Astrocyte (in vitro differentiated cells and primary cell): Measurements from ENCODE around the gene DDN. TPM values are rescaled to one million over a fixed set of nuclear protein-coding genes. Genes with fewer than 3 reads are reported as not detected.

Experiments used
- DNase-seq: peaks from one replicate; pipeline ENCODE4 v3.0.0-alpha.2; 2010; ENCODE audit warnings: low read depth
- FAIRE-seq: peaks from 2 replicates; lab custom pipeline; 2011; peaks lifted over from hg19 to GRCh38; lab: Jason Lieb, UNC
- H2AFZ ChIP-seq: 2 replicates; pipeline ENCODE4 v1.6.0; 2012; ENCODE audit warnings: low read depth, low read length, inconsistent platforms
- H3K27ac ChIP-seq: 2 replicates; pipeline ENCODE4 v1.5.1; 2011; ENCODE audit warnings: low read depth, low read length, inconsistent platforms
- H3K27me3 ChIP-seq: 2 replicates; pipeline ENCODE4 v1.6.0; 2011; ENCODE audit warnings: low read length, inconsistent platforms; ENCODE audit not compliant: insufficient read depth
- H3K36me3 ChIP-seq: 2 replicates; pipeline ENCODE4 v1.5.1; 2011; ENCODE audit warnings: low read length, inconsistent platforms; ENCODE audit not compliant: insufficient read depth
- H3K4me1 ChIP-seq: 2 replicates; pipeline ENCODE4 v1.5.1; 2011; ENCODE audit warnings: low read length, inconsistent platforms; ENCODE audit not compliant: insufficient read depth
- H3K4me2 ChIP-seq: 2 replicates; pipeline ENCODE4 v1.6.0; 2012; ENCODE audit warnings: low read length, inconsistent platforms
- H3K4me3 ChIP-seq: 2 replicates; pipeline ENCODE4 v1.5.1; 2011; ENCODE audit warnings: low read depth, mild to moderate bottlenecking, low read length, inconsistent platforms; ENCODE audit not compliant: insufficient read depth
- H3K79me2 ChIP-seq: 2 replicates; pipeline ENCODE4 v1.6.0; 2012; ENCODE audit warnings: mild to moderate bottlenecking, low read length, inconsistent platforms; ENCODE audit not compliant: insufficient read depth
- H3K9ac ChIP-seq: 2 replicates; pipeline ENCODE4 v1.6.0; 2012; ENCODE audit warnings: mild to moderate bottlenecking, low read length, inconsistent platforms
- H3K9me3 ChIP-seq: 2 replicates; pipeline ENCODE4 v1.5.1; 2012; ENCODE audit warnings: low read depth, mild to moderate bottlenecking, low read length, inconsistent platforms; ENCODE audit not compliant: insufficient read depth
- H4K20me1 ChIP-seq: 2 replicates; pipeline ENCODE4 v1.6.0; 2012; ENCODE audit warnings: low read length, inconsistent platforms; ENCODE audit not compliant: insufficient read depth
- H3K27ac Mint-ChIP-seq: one replicate; pipeline ENCODE4 v1.8.0; 2021; ENCODE audit warnings: mild to moderate bottlenecking, mixed read lengths; ENCODE audit not compliant: unreplicated experiment
- H3K27me3 Mint-ChIP-seq: one replicate; pipeline ENCODE4 v1.8.0; 2021; ENCODE audit warnings: low read depth, mixed read lengths; ENCODE audit not compliant: unreplicated experiment
- H3K36me3 Mint-ChIP-seq: one replicate; pipeline ENCODE4 v1.8.0; 2021; ENCODE audit warnings: low read depth, mixed read lengths; ENCODE audit not compliant: unreplicated experiment
- H3K4me1 Mint-ChIP-seq: one replicate; pipeline ENCODE4 v1.8.0; 2021; ENCODE audit warnings: low read depth, mixed read lengths; ENCODE audit not compliant: unreplicated experiment
- H3K4me3 Mint-ChIP-seq: one replicate; pipeline ENCODE4 v1.8.0; 2021; ENCODE audit warnings: mild to moderate bottlenecking, moderate library complexity, mixed read lengths; ENCODE audit not compliant: unreplicated experiment
- H3K9me3 Mint-ChIP-seq: one replicate; pipeline ENCODE4 v1.8.0; 2021; ENCODE audit warnings: mild to moderate bottlenecking, mixed read lengths; ENCODE audit not compliant: unreplicated experiment
- CTCF ChIP-seq: IDR thresholded peaks from 2 replicates; pipeline ENCODE4 v1.5.1; 2011; ENCODE audit warnings: low read depth, mild to moderate bottlenecking, inconsistent platforms, low read length, moderate library complexity; ENCODE audit not compliant: insufficient read depth
- EZH2 ChIP-seq: IDR thresholded peaks from 2 replicates; pipeline ENCODE4 v1.6.1; 2012; ENCODE audit warnings: mild to moderate bottlenecking, low read length, inconsistent platforms; ENCODE audit not compliant: insufficient read depth
- total RNA-seq: library from RNA; stranded (reverse); gene quantifications from 2 replicates; pipeline ENCODE4 v1.2.1, GENCODE V29; 2021

The DDN gene
- total RNA-seq, 1 donor from 2014 or later: 0.50 TPM

- no peaks in the 10 kb centered on the region for H3K9me3 ChIP-seq
- Mint-ChIP-seq H3K36me3 (peaks cover 27% of the 10 kb centered on the region), H3K4me3 (no peak overlapping the region), H3K9me3 (no peaks in the 10 kb centered on the region), H3K4me1 (no peaks in the 10 kb centered on the region), H3K27ac (no peak overlapping the region), H3K27me3 (no peaks in the 10 kb centered on the region)
- no peak for DNase-seq
- no peak overlapping the region for H2AFZ ChIP-seq
- no peak overlapping the region for H3K27ac ChIP-seq
- no peaks in the 10 kb centered on the region for H3K27me3 ChIP-seq
- peaks cover 79% of the 10 kb centered on the region for H4K20me1 ChIP-seq
- H3K4me2 ChIP-seq: no peak overlapping the region
- H3K4me3 ChIP-seq: no peak overlapping the region
- no peak for FAIRE-seq
- no peak overlapping the region for H3K9ac ChIP-seq
- peaks cover 53% of the 10 kb centered on the region for H3K36me3 ChIP-seq
- H3K4me1 ChIP-seq: no peaks in the 10 kb centered on the region
- TF ChIP-seq EZH2 (no peak), CTCF (no peak)
- peaks cover 27% of the 10 kb centered on the region for H3K79me2 ChIP-seq
Observed at GRCh38 chr12:49039421-49040363, 40.5 kb upstream of the DDN start.

- DNase-seq: no peak
- Histone ChIP-seq H3K9ac (no peak overlapping the region), H3K27me3 (no peaks in the 10 kb centered on the region), H3K79me2 (peaks cover 27% of the 10 kb centered on the region), H3K9me3 (no peaks in the 10 kb centered on the region), H2AFZ (no peak overlapping the region), H3K27ac (no peak overlapping the region), H3K36me3 (peaks cover 57% of the 10 kb centered on the region), H3K4me1 (no peaks in the 10 kb centered on the region), H3K4me2 (no peak overlapping the region), H4K20me1 (peaks cover 81% of the 10 kb centered on the region), H3K4me3 (no peak overlapping the region)
- H3K9me3 Mint-ChIP-seq: no peaks in the 10 kb centered on the region
- no peak for FAIRE-seq
- no peak overlapping the region for H3K4me3 Mint-ChIP-seq
- TF ChIP-seq CTCF (no peak), EZH2 (no peak)
- no peaks in the 10 kb centered on the region for H3K4me1 Mint-ChIP-seq
- H3K27me3 Mint-ChIP-seq: no peaks in the 10 kb centered on the region
- peaks cover 20% of the 10 kb centered on the region for H3K36me3 Mint-ChIP-seq
- H3K27ac Mint-ChIP-seq: no peak overlapping the region
Observed at GRCh38 chr12:49038291-49038955, 39.2 kb upstream of the DDN start.
